ENCODE measurements around the gene IFFO2.

Gene IFFO2

DNA sequence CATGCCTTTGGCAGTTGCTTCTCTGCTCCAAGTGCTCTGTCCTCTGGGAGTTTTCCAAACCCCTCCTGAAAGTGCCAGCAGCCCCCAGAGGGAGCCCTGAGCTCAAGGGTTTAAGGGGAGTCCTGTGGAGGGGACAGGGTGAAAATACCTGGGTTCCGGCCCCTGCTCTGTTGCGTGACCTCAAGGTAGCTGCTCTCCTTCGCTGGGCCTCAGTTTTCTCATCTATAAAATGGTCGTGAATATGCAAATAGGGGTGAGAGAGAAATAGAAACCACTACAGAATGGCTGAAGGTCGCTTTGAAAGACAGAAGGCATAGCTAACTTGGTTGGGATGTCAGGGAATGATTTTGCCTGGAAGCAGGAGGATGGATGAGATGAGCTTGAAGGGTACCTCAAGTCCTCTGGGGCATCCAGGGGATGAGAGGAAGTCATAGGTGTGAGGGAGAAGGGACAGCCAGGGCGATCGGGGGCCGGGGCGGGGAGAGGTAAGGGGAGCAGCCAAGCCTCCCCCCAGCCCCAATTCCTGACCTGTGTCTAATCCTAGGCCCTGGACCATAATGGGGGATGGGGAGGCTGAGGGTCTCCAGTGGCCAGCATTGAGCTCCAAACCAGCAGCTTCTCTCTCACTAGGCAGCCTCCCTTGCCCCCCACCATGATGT is 12.4 kb downstream of the IFFO2 start:
- Histone ChIP-seq H3K4me1 (ENCODE audit: insufficient read depth, low read length, severe bottlenecking) (no peaks in the 10 kb centered on the region), H3K9ac (ENCODE audit: low read length) (no peak overlapping the region), H3K4me3 (ENCODE audit: low read depth, low read length, poor library complexity, severe bottlenecking) (no peak overlapping the region)

DNA sequence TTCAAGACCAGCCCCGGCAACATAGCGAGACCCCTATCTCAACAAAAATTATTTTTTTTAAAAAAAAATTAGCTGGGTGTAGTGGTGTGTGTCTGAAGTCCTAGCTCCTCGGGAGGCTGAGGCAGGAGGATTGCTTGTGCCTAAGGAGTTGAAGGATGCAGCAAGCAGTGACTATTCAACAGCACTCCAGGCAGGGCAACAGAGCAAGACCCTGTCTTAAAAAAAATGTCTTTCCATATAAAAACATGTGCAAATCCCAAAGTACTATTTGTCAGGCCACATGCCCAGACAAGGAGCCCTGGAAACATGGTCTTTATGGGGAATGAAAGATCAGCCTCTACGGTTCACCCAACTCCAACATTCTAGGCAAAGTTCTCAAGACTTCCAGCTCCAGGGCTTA is 13.3 kb downstream of the IFFO2 start:
- no peaks in the 10 kb centered on the region for H3K27me3 ChIP-seq (ENCODE audit: insufficient read depth, low read length)
- H3F3A ChIP-seq (ENCODE audit: insufficient read depth, low read length): no peaks in the 10 kb centered on the region
- no peak for TF ChIP-seq EZH2 (IDR thresholded peaks at IDR 0.05; ENCODE audit: borderline replicate concordance, low read length)
- TF ChIP-seq, protein P1, sequence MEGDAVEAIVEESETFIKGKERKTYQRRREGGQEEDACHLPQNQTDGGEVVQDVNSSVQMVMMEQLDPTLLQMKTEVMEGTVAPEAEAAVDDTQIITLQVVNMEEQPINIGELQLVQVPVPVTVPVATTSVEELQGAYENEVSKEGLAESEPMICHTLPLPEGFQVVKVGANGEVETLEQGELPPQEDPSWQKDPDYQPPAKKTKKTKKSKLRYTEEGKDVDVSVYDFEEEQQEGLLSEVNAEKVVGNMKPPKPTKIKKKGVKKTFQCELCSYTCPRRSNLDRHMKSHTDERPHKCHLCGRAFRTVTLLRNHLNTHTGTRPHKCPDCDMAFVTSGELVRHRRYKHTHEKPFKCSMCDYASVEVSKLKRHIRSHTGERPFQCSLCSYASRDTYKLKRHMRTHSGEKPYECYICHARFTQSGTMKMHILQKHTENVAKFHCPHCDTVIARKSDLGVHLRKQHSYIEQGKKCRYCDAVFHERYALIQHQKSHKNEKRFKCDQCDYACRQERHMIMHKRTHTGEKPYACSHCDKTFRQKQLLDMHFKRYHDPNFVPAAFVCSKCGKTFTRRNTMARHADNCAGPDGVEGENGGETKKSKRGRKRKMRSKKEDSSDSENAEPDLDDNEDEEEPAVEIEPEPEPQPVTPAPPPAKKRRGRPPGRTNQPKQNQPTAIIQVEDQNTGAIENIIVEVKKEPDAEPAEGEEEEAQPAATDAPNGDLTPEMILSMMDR (IDR thresholded peaks at IDR 0.05; ENCODE audit: low read length): no peak
- no peaks in the 10 kb centered on the region for H3K9me3 ChIP-seq (ENCODE audit: low read length)
- no peak overlapping the region for H3K27ac ChIP-seq (ENCODE audit: low read depth, low read length, poor library complexity, severe bottlenecking)
- no peaks in the 10 kb centered on the region for H3K4me1 ChIP-seq (ENCODE audit: insufficient read depth, low read length, severe bottlenecking)
- no peaks in the 10 kb centered on the region for H4K20me1 ChIP-seq (ENCODE audit: insufficient read depth, low read length)
- H3K79me2 ChIP-seq (ENCODE audit: insufficient read depth, low read length): no peaks in the 10 kb centered on the region
- no peaks in the 10 kb centered on the region for H3K36me3 ChIP-seq (ENCODE audit: insufficient read depth, low read length)
- H3K9ac ChIP-seq (ENCODE audit: low read length): no peak overlapping the region
- H3K4me2 ChIP-seq (ENCODE audit: low read length): no peak overlapping the region
- H2AFZ ChIP-seq (ENCODE audit: low read length): no peak overlapping the region
- no peak overlapping the region for H3K4me3 ChIP-seq (ENCODE audit: low read depth, low read length, poor library complexity, severe bottlenecking)
- no peaks in the 10 kb centered on the region for H3K9me2 ChIP-seq (ENCODE audit: low read depth, low read length)

More for the DNA sequence above, 12.4 kb downstream of the IFFO2 start:
- Histone ChIP-seq H3K27me3 (ENCODE audit: insufficient read depth, low read length) (peaks cover 3% of the 10 kb centered on the region; the same call in 1 of the 2 replicates), H3K27ac (ENCODE audit: low read depth, low read length, poor library complexity, severe bottlenecking) (no peak overlapping the region), H3F3A (ENCODE audit: insufficient read depth, low read length) (no peaks in the 10 kb centered on the region), H3K4me2 (ENCODE audit: low read length) (no peak overlapping the region), H3K36me3 (ENCODE audit: insufficient read depth, low read length) (no peaks in the 10 kb centered on the region), H3K9me2 (ENCODE audit: low read depth, low read length) (no peaks in the 10 kb centered on the region), H4K20me1 (ENCODE audit: insufficient read depth, low read length) (no peaks in the 10 kb centered on the region), H3K9me3 (ENCODE audit: low read length) (no peaks in the 10 kb centered on the region), H2AFZ (ENCODE audit: low read length) (no peak overlapping the region), H3K79me2 (ENCODE audit: insufficient read depth, low read length) (no peaks in the 10 kb centered on the region)
- TF ChIP-seq EZH2 (IDR thresholded peaks at IDR 0.05; ENCODE audit: borderline replicate concordance, low read length): no peak
- TF ChIP-seq, protein P1 (IDR thresholded peaks at IDR 0.05; ENCODE audit: low read length): no peak

DNA sequence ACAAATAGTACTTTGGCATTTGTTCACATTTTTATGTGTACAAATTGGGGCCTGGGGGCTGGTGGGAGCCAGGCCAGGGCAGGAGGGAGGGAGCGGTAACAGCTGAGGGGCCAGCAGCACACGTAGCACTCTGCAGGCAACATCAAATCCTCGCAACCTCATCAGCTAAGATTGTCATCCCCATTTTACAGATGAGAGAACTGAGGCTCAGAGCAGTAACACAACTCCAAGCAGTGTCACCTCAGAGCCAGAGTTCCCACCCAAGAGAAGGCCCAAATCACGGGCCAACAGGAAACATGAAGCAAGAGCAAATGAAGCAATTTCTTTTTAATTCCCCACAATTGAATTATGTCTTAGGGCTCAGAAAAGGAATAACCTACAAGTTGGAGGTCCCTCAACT is 14.1 kb downstream of the IFFO2 start:
- no peaks in the 10 kb centered on the region for H3F3A ChIP-seq (ENCODE audit: insufficient read depth, low read length)
- no peaks in the 10 kb centered on the region for H3K9me3 ChIP-seq (ENCODE audit: low read length)
- no peak overlapping the region for H2AFZ ChIP-seq (ENCODE audit: low read length)
- TF ChIP-seq, protein P1 (IDR thresholded peaks at IDR 0.05; ENCODE audit: low read length): no peak
- no peak for TF ChIP-seq EZH2 (IDR thresholded peaks at IDR 0.05; ENCODE audit: borderline replicate concordance, low read length)
- H3K9ac ChIP-seq (ENCODE audit: low read length): no peak overlapping the region
- H3K4me1 ChIP-seq (ENCODE audit: insufficient read depth, low read length, severe bottlenecking): no peaks in the 10 kb centered on the region
- no peak overlapping the region for H3K27ac ChIP-seq (ENCODE audit: low read depth, low read length, poor library complexity, severe bottlenecking)
- no peaks in the 10 kb centered on the region for H3K27me3 ChIP-seq (ENCODE audit: insufficient read depth, low read length)
- no peaks in the 10 kb centered on the region for H3K79me2 ChIP-seq (ENCODE audit: insufficient read depth, low read length)
- H4K20me1 ChIP-seq (ENCODE audit: insufficient read depth, low read length): no peaks in the 10 kb centered on the region
- H3K4me2 ChIP-seq (ENCODE audit: low read length): no peak overlapping the region
- H3K9me2 ChIP-seq (ENCODE audit: low read depth, low read length): no peaks in the 10 kb centered on the region
- H3K36me3 ChIP-seq (ENCODE audit: insufficient read depth, low read length): no peaks in the 10 kb centered on the region
- no peak overlapping the region for H3K4me3 ChIP-seq (ENCODE audit: low read depth, low read length, poor library complexity, severe bottlenecking)

All from OCI-LY1 (cell line).